Adrenal gland (tissue), 12 donors: ENCODE measurements around the gene CENPB. TPM values are rescaled to one million over a fixed set of nuclear protein-coding genes. Genes with fewer than 3 reads are reported as not detected.

Experiments used
- DNase-seq, 7 donors: peaks; one replicate each; pipeline ENCODE4 v3.0.0-alpha.2; 2019 to 2020
- H3K27ac ChIP-seq, 5 donors: fragments of 200-600 bp; sonication (generic) in 4 of 5; 1 replicate in 3 of 5; 2 replicates in 2 of 5; pipeline versions ENCODE4 v1.5.1 to v1.8.0; 2016 to 2020; ENCODE audit warnings: mild to moderate bottlenecking in 1 of 5
- H3K27me3 ChIP-seq: fragments of 200-600 bp; 2 replicates; pipeline ENCODE4 v1.8.0; 2021
- H3K36me3 ChIP-seq, 2 donors: fragments of 200-600 bp; replicated peaks in 1 of 2; 1 replicate in 1 of 2; 2 replicates in 1 of 2; pipeline versions ENCODE4 v1.5.1 to v1.8.0; 2018 to 2022
- H3K4me1 ChIP-seq, 2 donors: fragments of 200-600 bp; replicated peaks in 1 of 2; 1 replicate in 1 of 2; 2 replicates in 1 of 2; pipeline versions ENCODE4 v1.5.1 to v1.8.0; 2018 to 2021
- H3K4me3 ChIP-seq, 4 donors: fragments of 200-600 bp; sonication (generic) in 3 of 4; one replicate each; pipeline ENCODE4 v1.5.1; 2016 to 2018
- H3K9me3 ChIP-seq, 3 donors: fragments of 200-600 bp; sonication (generic) in 1 of 3; replicated peaks in 1 of 3; 1 replicate in 2 of 3; 2 replicates in 1 of 3; pipeline versions ENCODE4 v1.5.1 to v1.8.0; 2016 to 2021
- POLR2A ChIP-seq, 2 donors: fragments of 450-650 bp; IDR thresholded peaks; one replicate each; pipeline ENCODE4 v1.6.1; 2017; ENCODE audit warnings: antibody characterized with exemption in 2 of 2, mild to moderate bottlenecking in 2 of 2, moderate library complexity in 1 of 2
- WGBS, 4 donors: extraction: QIAGEN DNeasy Blood & Tissue Kit in 2 of 4; methylation state at CpG; one replicate each; pipeline versions ENCODE4 v1.1.5 to v1.1.7; 2013 to 2017; 5-methylcytosine and 5-hydroxymethylcytosine counted together
- intact Hi-C, 2 donors: fragments of 100-400 bp; cut with DNase I; formaldehyde crosslinking; loops; one replicate each; pipeline versions ENCODE4 v1.14.1 to v1.15.0; 2022 to 2023
- polyA plus RNA-seq, 3 donors: library from polyadenylated mRNA; stranded (reverse); fragments of 200-250 nt in 2 of 3; fragments of 350-450 nt in 1 of 3; fragmentation: Illumina TruSeq in 1 of 3; extraction: RNeasy Lipid Tissue Mini Kit (QIAGEN cat#74804) in 1 of 3; gene quantifications; one replicate each; pipeline ENCODE4 v1.2.3, GENCODE V29; 2013 to 2014
- total RNA-seq, 9 donors: library from RNA; depleted of rRNA in 4 of 9; stranded (reverse); fragments of >200 nt in 4 of 9; fragments of 120-200 nt in 1 of 9; fragmentation: NEBNext Ultra II Directional in 1 of 9; extraction: Animal tissue kit (Norgen Biotek cat#: 25700) in 1 of 9; gene quantifications; one replicate each; pipeline versions ENCODE4 v1.1.0 to v1.2.4, GENCODE V29; 2013 to 2023
- TF ChIP-seq, protein P1 (sequence below), 6 experiments: fragments of 450-650 bp in 4 of 6; fragments of 200-600 bp in 2 of 6; sonication (generic) in 1 of 6; IDR thresholded peaks; 1 replicate in 5 of 6; 2 replicates in 1 of 6; pipeline versions ENCODE4 v1.5.1 to v1.8.0; 2016 to 2021; ENCODE audit warnings: antibody characterized with exemption in 6 of 6, mild to moderate bottlenecking in 2 of 6, moderate library complexity in 1 of 6
- donor health status: healthy with polysubstance abuse.
- donor health status: Bipolar disorder and iron deficiency.
- donor health status: DM: yes; HTN: yes; CAD: no.
- donor health status: DM: no; HTN: no; CAD: no.
- donor health status: DM: no; HTN: no; CAD: no.
- donor health status: DM: yes; HTN: yes; CAD: no.

The CENPB gene
- total and polyA plus RNA-seq, 12 donors: 25.8 to 112 (median 82.2) TPM

DNA sequence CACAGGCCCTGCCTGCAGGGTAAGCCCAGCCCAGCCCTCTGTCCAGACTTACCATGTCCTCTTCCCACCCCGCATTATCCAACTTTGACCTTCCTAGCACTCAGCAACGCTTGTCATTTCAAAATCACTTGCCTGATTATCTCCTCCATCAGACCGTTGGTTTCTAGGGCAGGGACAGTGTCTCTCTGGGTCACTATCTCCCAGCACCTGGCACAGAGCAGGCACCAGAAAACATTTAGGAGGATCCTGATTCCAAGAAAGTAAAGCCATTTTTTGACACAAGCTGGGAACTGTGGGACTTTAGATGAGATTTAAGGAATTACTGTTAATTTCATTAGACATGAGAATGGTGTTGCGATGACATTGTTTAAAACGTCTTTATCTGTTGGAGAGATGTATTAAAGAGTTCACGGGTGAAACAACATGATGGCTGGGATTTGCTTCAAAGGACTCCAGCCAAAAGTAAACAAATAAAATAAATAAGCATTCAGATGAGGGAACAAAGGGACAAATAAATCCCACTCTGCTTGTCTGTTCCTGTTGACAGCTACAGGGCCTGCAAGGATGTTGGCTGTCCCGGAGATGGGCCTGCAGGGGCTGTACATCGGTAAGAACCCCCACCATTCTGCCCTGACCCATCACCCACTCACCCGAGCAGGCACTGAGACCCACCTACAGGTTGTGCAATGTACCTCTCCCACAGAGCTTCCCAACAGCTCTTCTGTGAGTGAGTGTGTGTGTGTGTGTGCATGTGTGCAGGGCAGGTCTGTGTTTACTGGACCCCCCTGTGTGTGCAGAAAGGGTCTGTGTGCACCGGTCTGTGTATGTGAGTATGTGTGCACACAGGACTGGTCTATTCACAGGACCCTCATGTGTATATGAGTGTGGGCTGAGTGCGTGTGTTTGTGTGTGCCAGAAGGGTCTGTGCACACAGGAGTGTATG lies 48.2 kb downstream of the CENPB start:
- Histone ChIP-seq H3K27ac (no peak overlapping the region), H3K9me3 (no peaks in the 10 kb centered on the region), H3K4me3 (no peak overlapping the region), H3K36me3 (no peaks in the 10 kb centered on the region), H3K4me1 (no peaks in the 10 kb centered on the region), H3K27me3 (no peaks in the 10 kb centered on the region)
- DNase-seq: peak in 1 of 7 donors; percentile 14
- intact Hi-C loops: no loop called here
- TF ChIP-seq, protein P1, sequence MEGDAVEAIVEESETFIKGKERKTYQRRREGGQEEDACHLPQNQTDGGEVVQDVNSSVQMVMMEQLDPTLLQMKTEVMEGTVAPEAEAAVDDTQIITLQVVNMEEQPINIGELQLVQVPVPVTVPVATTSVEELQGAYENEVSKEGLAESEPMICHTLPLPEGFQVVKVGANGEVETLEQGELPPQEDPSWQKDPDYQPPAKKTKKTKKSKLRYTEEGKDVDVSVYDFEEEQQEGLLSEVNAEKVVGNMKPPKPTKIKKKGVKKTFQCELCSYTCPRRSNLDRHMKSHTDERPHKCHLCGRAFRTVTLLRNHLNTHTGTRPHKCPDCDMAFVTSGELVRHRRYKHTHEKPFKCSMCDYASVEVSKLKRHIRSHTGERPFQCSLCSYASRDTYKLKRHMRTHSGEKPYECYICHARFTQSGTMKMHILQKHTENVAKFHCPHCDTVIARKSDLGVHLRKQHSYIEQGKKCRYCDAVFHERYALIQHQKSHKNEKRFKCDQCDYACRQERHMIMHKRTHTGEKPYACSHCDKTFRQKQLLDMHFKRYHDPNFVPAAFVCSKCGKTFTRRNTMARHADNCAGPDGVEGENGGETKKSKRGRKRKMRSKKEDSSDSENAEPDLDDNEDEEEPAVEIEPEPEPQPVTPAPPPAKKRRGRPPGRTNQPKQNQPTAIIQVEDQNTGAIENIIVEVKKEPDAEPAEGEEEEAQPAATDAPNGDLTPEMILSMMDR (IDR thresholded peaks at IDR 0.05): no peak
- TF ChIP-seq POLR2A (IDR thresholded peaks at IDR 0.05): no peak
- 59 to 66% (median 63%) methylated on average over 11 of the region's 11 CpGs for WGBS, 4 donors

DNA sequence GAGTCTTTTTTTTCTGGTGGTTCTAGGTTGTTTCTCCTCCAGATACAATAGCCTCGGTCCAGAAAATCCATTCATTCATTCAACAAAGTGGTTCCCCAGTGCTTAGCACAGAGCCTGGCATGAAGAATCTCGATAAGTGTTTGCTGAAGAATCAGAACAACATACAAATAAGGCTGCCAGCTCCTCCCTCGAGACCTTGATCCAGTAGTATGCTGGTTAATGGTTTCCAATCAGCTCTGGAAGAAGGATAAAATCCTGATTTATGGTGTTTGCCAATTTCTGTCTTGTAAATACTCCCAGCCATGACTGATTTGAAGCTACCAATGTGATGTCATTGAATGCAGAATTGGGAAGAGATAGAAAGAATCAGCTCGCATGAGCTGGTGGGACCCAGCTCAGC lies 50.8 kb downstream of the CENPB start:
- TF ChIP-seq POLR2A (IDR thresholded peaks at IDR 0.05): no peak
- TF ChIP-seq, protein P1 (IDR thresholded peaks at IDR 0.05): no peak
- WGBS, 4 donors: 72 to 86% (median 84%) methylated on average over 4 of the region's 4 CpGs
- no peaks in the 10 kb centered on the region for H3K36me3 ChIP-seq

DNA sequence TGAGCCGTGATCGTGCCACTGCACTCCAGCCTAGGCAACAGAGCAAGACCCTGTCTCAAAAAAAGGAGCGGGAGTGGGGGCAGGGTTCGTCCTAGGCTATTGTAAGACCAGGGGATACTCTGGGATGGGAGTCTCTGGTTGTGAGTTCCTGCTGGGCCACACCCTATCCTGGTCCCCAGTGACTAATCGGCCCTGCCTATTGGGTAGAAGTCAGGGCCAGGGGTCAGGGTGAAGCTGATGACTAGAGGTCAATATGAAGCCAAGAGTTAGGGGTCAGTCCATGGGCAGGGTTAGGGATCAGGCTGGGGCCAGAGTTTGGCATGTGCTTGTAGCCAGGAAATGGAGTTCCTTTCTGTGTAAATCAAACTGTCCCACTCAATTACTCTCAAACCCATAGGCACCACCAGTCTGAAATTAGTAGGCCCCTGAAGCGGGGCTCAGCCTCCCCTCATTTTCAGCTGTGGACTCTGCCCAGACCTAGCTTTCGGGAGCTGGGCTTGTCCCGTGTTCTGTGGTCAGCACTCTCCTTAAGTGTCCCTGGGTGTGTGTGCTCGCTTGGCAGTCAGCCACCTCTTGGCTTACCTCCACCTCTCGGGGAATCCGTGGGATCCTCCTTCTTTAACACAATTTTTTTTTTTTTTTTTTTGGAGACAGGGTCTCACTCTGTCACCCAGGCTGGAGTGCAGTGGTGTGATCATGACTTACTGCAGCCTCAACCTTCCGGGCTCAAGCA lies 52.3 kb downstream of the CENPB start:
- intact Hi-C loops: no loop called here
- no peaks in the 10 kb centered on the region for H3K4me1 ChIP-seq
- 57 to 63% (median 59%) methylated on average over 11 to 12 of the region's 12 CpGs for WGBS, 4 donors
- H3K9me3 ChIP-seq: no peaks in the 10 kb centered on the region
- no peak for TF ChIP-seq POLR2A (IDR thresholded peaks at IDR 0.05)
- TF ChIP-seq, protein P1 (IDR thresholded peaks at IDR 0.05): no peak
- peak overlapping the region in 1 of 5 donors; percentile 48 for H3K27ac ChIP-seq
- DNase-seq: peak in 4 of 7 donors; percentile 42 to 68 (median 52)
- H3K36me3 ChIP-seq: no peaks in the 10 kb centered on the region
- H3K4me3 ChIP-seq: no peak overlapping the region
- H3K27me3 ChIP-seq: peaks cover 6% of the 10 kb centered on the region

More for the DNA sequence above, 50.8 kb downstream of the CENPB start:
- no peak for DNase-seq
- intact Hi-C loops: no loop called here
- Histone ChIP-seq H3K4me3 (no peak overlapping the region), H3K27ac (no peak overlapping the region), H3K9me3 (no peaks in the 10 kb centered on the region), H3K27me3 (peaks cover 6% of the 10 kb centered on the region), H3K4me1 (no peaks in the 10 kb centered on the region)

Other genes with a start within 250 kb of the CENPB start
- not detected for gene GFRA4, start 123.3 kb downstream of the CENPB start, total RNA-seq
- gene GFRA4, start 123.3 kb downstream of the CENPB start, polyA plus RNA-seq: not detected
- gene ADAM33, start 104.7 kb downstream of the CENPB start, total RNA-seq: 1 to 10 TPM in 5 of 9 donors, under 1 TPM in 4; 0.42 to 7.9 (median 1.6) TPM
- 10 to 100 TPM in 2 of 3 donors, under 1 TPM in 1; 0.84 to 65.0 (median 33.2) TPM for gene ADAM33, start 104.7 kb downstream of the CENPB start, polyA plus RNA-seq
- gene SIGLEC1, start 74.1 kb downstream of the CENPB start, total RNA-seq: 10 to 100 TPM in 8 of 9 donors, under 1 TPM in 1; 0.33 to 47.2 (median 31.6) TPM
- 10 to 100 TPM in 2 of 3 donors, 1 to 10 TPM in 1; 4.8 to 46.4 (median 25.7) TPM for gene SIGLEC1, start 74.1 kb downstream of the CENPB start, polyA plus RNA-seq
- 1 to 10 TPM; 2.8 to 9.3 (median 5.4) TPM for gene HSPA12B, start 54.1 kb downstream of the CENPB start, total RNA-seq
- gene HSPA12B, start 54.1 kb downstream of the CENPB start, polyA plus RNA-seq: 10 to 100 TPM in 1 of 3 donors, 1 to 10 TPM in 2; 1.5 to 10.9 (median 9.1) TPM
- 10 to 100 TPM; 17.6 to 31.5 (median 24.6) TPM for gene ADISSP, start 19.0 kb downstream of the CENPB start, total RNA-seq
- gene ADISSP, start 19.0 kb downstream of the CENPB start, polyA plus RNA-seq: 10 to 100 TPM in 2 of 3 donors, 1 to 10 TPM in 1; 4.4 to 42.1 (median 24.4) TPM
- gene SPEF1, start 5.3 kb downstream of the CENPB start, total RNA-seq: 1 to 10 TPM in 1 of 9 donors, under 1 TPM in 7, not detected in 1; 0.14 to 1.4 (median 0.32) TPM
- under 1 TPM in 2 of 3 donors, not detected in 1; 0.40 to 0.81 TPM for gene SPEF1, start 5.3 kb downstream of the CENPB start, polyA plus RNA-seq
- 10 to 100 TPM in 7 of 9 donors, 1 to 10 TPM in 2; 7.1 to 24.4 (median 14.3) TPM for gene CDC25B, start 9.6 kb upstream of the CENPB start, total RNA-seq
- gene CDC25B, start 9.6 kb upstream of the CENPB start, polyA plus RNA-seq: 10 to 100 TPM in 2 of 3 donors, 1 to 10 TPM in 1; 5.5 to 61.7 (median 35.8) TPM
- 10 to 100 TPM; 21.2 to 50.3 (median 25.9) TPM for gene AP5S1, start 33.8 kb upstream of the CENPB start, total RNA-seq
- gene AP5S1, start 33.8 kb upstream of the CENPB start, polyA plus RNA-seq: 10 to 100 TPM in 2 of 3 donors, 1 to 10 TPM in 1; 9.6 to 10.5 (median 10.2) TPM
- 10 to 100 TPM; 16.1 to 46.7 (median 38.1) TPM for gene MAVS, start 60.1 kb upstream of the CENPB start, total RNA-seq
- 10 to 100 TPM in 2 of 3 donors, 1 to 10 TPM in 1; 10.0 to 28.4 (median 20.6) TPM for gene MAVS, start 60.1 kb upstream of the CENPB start, polyA plus RNA-seq
- gene PANK2, start 102.6 kb upstream of the CENPB start, total RNA-seq: 10 to 100 TPM; 32.5 to 70.1 (median 47.4) TPM
- 10 to 100 TPM; 34.3 to 58.0 (median 44.7) TPM for gene PANK2, start 102.6 kb upstream of the CENPB start, polyA plus RNA-seq
- gene RNF24, start 228.8 kb upstream of the CENPB start, total RNA-seq: 10 to 100 TPM in 8 of 9 donors, 1 to 10 TPM in 1; 5.6 to 30.0 (median 23.9) TPM
- gene RNF24, start 228.8 kb upstream of the CENPB start, polyA plus RNA-seq: 1 to 10 TPM; 6.7 to 7.5 (median 7.2) TPM